Gastroesophageal sphincter (tissue), 4 donors: ENCODE measurements around the gene NMD3. TPM values are rescaled to one million over a fixed set of nuclear protein-coding genes. Genes with fewer than 3 reads are reported as not detected.

Experiments used
- ATAC-seq: fragments of 150-250 bp; one replicate; pipeline ENCODE4 v1.9.1; 2016; ENCODE audit warnings: mild to moderate bottlenecking, moderate library complexity
- H3K27ac ChIP-seq, 4 donors: fragments of 200-600 bp; sonication (generic) in 3 of 4; 1 replicate in 3 of 4; 2 replicates in 1 of 4; pipeline ENCODE4 v1.5.1; 2016 to 2019
- H3K27me3 ChIP-seq: fragments of 200-600 bp; sonication (generic); one replicate; pipeline ENCODE4 v1.5.1; 2019
- H3K36me3 ChIP-seq, 2 donors: fragments of 200-600 bp; sonication (generic); one replicate each; pipeline ENCODE4 v1.5.1; 2019; ENCODE audit warnings: control low read depth in 1 of 2
- H3K4me1 ChIP-seq, 3 donors: fragments of 200-600 bp; sonication (generic); 1 replicate in 2 of 3; 2 replicates in 1 of 3; pipeline ENCODE4 v1.5.1; 2016 to 2019; ENCODE audit warnings: control low read depth in 2 of 3
- H3K4me3 ChIP-seq, 2 donors: fragments of 200-600 bp; sonication (generic); one replicate each; pipeline ENCODE4 v1.5.1; 2019; ENCODE audit warnings: mild to moderate bottlenecking in 1 of 2, moderate library complexity in 1 of 2
- H3K9me3 ChIP-seq, 3 donors: fragments of 200-600 bp; sonication (generic); one replicate each; pipeline ENCODE4 v1.5.1; 2017 to 2019; ENCODE audit warnings: control low read depth in 2 of 3
- EP300 ChIP-seq: sonication (generic); formaldehyde crosslinking; IDR thresholded peaks from one replicate; pipeline ENCODE4 v1.6.1; 2017; ENCODE audit warnings: antibody characterized with exemption, mild to moderate bottlenecking
- POLR2A ChIP-seq, 2 donors: fragments of 450-650 bp; IDR thresholded peaks; one replicate each; pipeline ENCODE4 v1.6.1; 2017; ENCODE audit warnings: antibody characterized with exemption in 2 of 2, mild to moderate bottlenecking in 2 of 2, moderate library complexity in 1 of 2
- POLR2AphosphoS5 ChIP-seq: sonication (generic); formaldehyde crosslinking; IDR thresholded peaks from one replicate; pipeline ENCODE4 v1.6.1; 2017; ENCODE audit warnings: antibody characterized with exemption
- WGBS, 2 donors: methylation state at CpG; one replicate each; pipeline ENCODE4 v1.1.5; 2018; ENCODE audit warnings: low coverage in 1 of 2; 5-methylcytosine and 5-hydroxymethylcytosine counted together
- total RNA-seq, 4 donors: library from RNA; depleted of rRNA; stranded (reverse); fragments of >200 nt; gene quantifications; one replicate each; pipeline ENCODE4 v1.1.0, GENCODE V29; 2016
- TF ChIP-seq, protein P1 (sequence below), 4 experiments: fragments of 200-600 bp in 2 of 4; fragments of 450-650 bp in 2 of 4; sonication (generic) in 1 of 4; IDR thresholded peaks; one replicate each; pipeline ENCODE4 v1.5.1; 2017 to 2019; ENCODE audit warnings: antibody characterized with exemption in 4 of 4, mild to moderate bottlenecking in 2 of 4, moderate library complexity in 2 of 4

NMD3 gene
- total RNA-seq, 4 donors from 2014 or later: 26.1 to 72.8 (median 51.8) TPM

DNA sequence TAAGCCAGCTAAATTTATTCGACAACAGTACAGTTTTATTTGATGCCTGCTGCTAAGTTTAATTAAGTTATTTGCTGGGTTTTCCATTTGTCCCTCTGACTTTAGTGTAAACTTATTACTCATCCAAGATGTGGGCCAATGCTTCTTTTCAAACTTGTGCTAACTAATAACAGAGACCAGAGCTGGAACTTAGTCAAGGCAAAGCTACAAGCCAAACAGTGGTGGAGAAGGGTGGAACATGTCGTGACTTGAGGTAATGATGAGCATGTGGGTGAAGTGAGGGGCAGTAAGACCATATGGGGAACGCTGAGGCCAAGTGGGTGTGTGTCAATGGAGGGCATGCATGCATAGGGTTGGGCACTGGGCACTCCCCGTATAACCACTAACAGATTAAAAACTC is 63.9 kb downstream of the NMD3 start:
- no peak for ATAC-seq
- WGBS, 2 donors: 58 to 68% methylated on average over 4 of the region's 4 CpGs
- Histone ChIP-seq H3K27me3 (no peaks in the 10 kb centered on the region), H3K27ac (no peak overlapping the region), H3K36me3 (no peaks in the 10 kb centered on the region), H3K4me3 (no peak overlapping the region), H3K9me3 (peaks cover 0 to 25% (median 0%) of the 10 kb centered on the region in 3 donors), H3K4me1 (no peaks in the 10 kb centered on the region)
- TF ChIP-seq POLR2A (IDR thresholded peaks at IDR 0.05): no peak
- TF ChIP-seq, protein P1, sequence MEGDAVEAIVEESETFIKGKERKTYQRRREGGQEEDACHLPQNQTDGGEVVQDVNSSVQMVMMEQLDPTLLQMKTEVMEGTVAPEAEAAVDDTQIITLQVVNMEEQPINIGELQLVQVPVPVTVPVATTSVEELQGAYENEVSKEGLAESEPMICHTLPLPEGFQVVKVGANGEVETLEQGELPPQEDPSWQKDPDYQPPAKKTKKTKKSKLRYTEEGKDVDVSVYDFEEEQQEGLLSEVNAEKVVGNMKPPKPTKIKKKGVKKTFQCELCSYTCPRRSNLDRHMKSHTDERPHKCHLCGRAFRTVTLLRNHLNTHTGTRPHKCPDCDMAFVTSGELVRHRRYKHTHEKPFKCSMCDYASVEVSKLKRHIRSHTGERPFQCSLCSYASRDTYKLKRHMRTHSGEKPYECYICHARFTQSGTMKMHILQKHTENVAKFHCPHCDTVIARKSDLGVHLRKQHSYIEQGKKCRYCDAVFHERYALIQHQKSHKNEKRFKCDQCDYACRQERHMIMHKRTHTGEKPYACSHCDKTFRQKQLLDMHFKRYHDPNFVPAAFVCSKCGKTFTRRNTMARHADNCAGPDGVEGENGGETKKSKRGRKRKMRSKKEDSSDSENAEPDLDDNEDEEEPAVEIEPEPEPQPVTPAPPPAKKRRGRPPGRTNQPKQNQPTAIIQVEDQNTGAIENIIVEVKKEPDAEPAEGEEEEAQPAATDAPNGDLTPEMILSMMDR (IDR thresholded peaks at IDR 0.05): no peak
- no peak for TF ChIP-seq EP300
- no peak for TF ChIP-seq POLR2AphosphoS5

DNA sequence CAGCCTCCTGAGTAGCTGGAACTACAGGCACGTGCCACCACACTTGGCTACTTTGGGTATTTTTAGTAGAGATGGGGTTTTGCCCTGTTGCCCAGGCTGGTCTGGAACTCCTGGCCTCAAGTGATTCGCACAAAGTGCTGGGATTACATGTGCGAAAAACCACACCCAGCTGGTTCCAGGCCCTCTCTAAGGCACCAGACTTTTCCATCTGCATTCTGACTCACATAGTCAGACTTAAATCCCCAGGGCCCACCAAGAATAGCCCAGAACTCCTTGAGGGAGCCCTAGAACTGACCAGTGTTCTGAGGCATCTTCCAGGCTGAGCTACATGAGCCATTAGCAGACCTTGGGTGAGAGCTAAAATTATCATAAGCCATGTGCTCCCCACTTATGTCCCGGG is 68.1 kb downstream of the NMD3 start:
- TF ChIP-seq POLR2A (IDR thresholded peaks at IDR 0.05): no peak
- TF ChIP-seq POLR2AphosphoS5: no peak
- TF ChIP-seq, protein P1 (IDR thresholded peaks at IDR 0.05): no peak
- TF ChIP-seq EP300: no peak
- no peak for ATAC-seq
- no peak overlapping the region for H3K27ac ChIP-seq
- H3K4me1 ChIP-seq: no peaks in the 10 kb centered on the region
- H3K27me3 ChIP-seq: no peaks in the 10 kb centered on the region
- H3K4me3 ChIP-seq: no peak overlapping the region
- H3K36me3 ChIP-seq: no peaks in the 10 kb centered on the region
- no peaks in the 10 kb centered on the region for H3K9me3 ChIP-seq
- WGBS, 2 donors: 88% methylated on average over 3 of the region's 4 CpGs; no CpG with 5 or more reads in 1 of the 2 donors

DNA sequence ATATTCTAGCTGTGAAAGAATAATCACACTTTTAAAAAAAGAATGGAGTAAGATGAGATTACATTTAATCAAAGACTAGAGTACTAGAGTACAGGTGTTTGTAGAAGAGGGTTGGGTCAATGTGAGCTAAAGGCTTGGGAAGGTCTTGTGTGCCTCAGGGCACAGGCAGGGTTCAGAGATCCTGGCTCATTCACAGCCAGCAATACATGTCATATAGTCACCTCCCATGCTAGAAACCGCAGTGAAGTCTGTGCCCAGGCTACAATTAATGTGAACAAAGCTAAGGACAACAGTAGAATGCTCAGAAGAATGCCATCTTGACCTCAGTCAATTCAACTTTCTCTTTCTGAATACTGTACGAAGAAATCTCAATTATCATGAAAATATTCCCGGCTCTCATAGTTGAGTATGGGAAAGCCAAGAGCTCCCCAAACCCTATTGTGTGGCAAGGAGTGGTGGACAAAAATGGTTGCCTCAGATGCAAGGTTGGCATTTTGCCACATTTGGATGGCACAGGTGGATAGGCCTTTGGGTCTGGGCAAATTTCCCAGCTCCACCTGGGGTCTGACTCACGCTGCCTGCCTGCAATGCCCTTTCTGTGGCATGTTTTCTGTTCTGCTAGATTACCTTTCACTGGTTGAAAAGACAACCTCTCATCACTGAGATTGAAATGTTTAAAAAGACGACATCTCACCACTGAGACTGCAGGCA is 70.2 kb downstream of the NMD3 start:
- TF ChIP-seq EP300: no peak
- TF ChIP-seq, protein P1 (IDR thresholded peaks at IDR 0.05): no peak
- no peak for TF ChIP-seq POLR2A (IDR thresholded peaks at IDR 0.05)
- no peaks in the 10 kb centered on the region for H3K9me3 ChIP-seq
- no peaks in the 10 kb centered on the region for H3K27me3 ChIP-seq
- 84 to 93% methylated on average over 4 of the region's 5 CpGs for WGBS, 2 donors
- no peaks in the 10 kb centered on the region for H3K36me3 ChIP-seq
- no peak overlapping the region for H3K27ac ChIP-seq
- no peak for ATAC-seq
- no peaks in the 10 kb centered on the region for H3K4me1 ChIP-seq
- H3K4me3 ChIP-seq: no peak overlapping the region

DNA sequence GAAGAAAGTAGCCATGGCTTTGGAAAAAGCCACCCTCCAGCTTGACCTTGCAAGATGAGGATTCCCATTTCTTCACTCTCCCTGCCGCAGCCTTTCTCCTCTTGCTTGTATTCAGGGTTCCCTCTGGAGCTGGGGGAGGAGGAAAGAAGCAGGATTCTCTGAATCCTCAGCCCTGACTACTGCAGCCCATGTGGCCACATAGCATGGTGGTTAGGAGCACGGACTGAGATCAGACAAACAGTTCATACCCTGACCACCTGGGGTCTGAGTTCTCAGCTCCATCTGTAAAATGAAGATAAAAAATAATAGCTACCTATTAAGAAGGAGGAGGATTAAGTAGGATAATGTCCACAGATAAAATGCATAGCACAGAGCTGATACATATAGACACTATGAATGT is 72.3 kb downstream of the NMD3 start:
- Histone ChIP-seq H3K27me3 (no peaks in the 10 kb centered on the region), H3K9me3 (peaks cover 0 to 7% (median 0%) of the 10 kb centered on the region in 3 donors), H3K4me3 (no peak overlapping the region), H3K4me1 (no peaks in the 10 kb centered on the region), H3K36me3 (no peaks in the 10 kb centered on the region), H3K27ac (no peak overlapping the region)
- ATAC-seq: no peak
- 76 to 83% methylated on average over 1 to 2 of the region's 2 CpGs for WGBS, 2 donors
- TF ChIP-seq POLR2AphosphoS5 (no peak), EP300 (no peak), POLR2A (IDR thresholded peaks at IDR 0.05) (no peak)
- TF ChIP-seq, protein P1 (IDR thresholded peaks at IDR 0.05): no peak

DNA sequence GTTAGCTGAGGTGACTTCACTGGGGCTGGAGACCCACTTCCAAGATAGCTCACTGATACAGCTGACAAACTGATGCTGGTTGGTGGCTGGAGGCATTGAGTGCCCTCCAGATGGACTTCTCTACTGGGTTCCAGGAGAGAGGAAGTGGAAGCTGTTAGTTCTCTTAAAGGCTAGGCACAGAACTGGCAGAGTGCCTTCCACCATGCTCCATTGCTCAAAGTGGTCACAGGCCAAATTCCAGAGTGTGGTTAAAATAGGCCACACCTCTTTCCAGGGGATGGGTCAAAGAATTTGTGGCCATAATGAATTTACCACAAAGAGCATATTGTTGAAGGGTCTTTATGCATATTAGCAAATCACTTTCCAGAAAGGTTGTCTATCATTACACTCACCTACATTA is 74.2 kb downstream of the NMD3 start:
- TF ChIP-seq, protein P1 (IDR thresholded peaks at IDR 0.05): no peak
- TF ChIP-seq EP300 (no peak), POLR2A (IDR thresholded peaks at IDR 0.05) (no peak), POLR2AphosphoS5 (no peak)
- no peaks in the 10 kb centered on the region for H3K27me3 ChIP-seq
- H3K4me3 ChIP-seq: no peak overlapping the region
- H3K27ac ChIP-seq: no peak overlapping the region
- H3K9me3 ChIP-seq: peaks cover 0 to 7% (median 0%) of the 10 kb centered on the region in 3 donors
- no peak for ATAC-seq
- H3K4me1 ChIP-seq: no peaks in the 10 kb centered on the region
- H3K36me3 ChIP-seq: no peaks in the 10 kb centered on the region
